Measurements from ENCODE around the gene SCAPER.

The SCAPER gene

DNA sequence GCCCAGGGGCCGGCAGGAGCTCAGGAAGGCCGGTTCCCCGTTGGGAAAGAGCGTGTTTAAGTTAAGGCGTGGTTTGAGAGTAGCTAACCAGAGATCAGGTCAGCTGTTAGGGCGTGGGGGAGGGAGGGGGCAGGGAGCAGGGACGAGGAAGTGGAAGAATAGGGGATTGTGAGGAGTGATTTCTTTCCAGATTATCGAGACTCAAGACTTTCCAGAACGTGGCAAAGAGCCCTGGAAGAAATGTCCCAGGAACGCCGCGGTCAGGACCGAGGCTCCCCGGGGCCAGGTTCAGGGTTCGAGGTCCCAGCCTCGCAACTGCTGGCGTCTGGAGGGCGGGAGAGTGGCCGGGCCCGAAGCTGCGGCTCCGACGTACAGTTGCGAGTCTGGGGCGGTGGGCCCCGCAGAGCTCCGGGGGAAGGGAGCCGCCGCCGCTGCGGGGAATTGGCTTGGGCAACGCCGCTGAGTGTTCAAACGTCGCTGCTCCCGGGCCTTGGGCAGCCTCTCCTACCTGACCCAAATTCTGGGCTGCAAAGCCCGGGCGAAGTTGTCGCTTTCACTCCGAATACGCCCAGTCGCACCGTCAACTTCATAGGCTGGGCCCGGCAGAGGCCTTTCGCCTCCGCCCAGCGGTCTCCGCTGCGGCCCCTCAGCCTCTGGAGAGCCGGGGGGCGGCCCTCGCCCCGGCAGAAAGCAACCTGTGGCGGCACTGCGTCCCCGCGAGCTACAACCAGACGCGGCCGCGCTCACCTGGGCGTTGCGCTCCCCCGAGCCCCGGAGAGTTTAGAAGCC lies 559.1 kb downstream of the SCAPER start:
- no peak for DNase-seq

DNA sequence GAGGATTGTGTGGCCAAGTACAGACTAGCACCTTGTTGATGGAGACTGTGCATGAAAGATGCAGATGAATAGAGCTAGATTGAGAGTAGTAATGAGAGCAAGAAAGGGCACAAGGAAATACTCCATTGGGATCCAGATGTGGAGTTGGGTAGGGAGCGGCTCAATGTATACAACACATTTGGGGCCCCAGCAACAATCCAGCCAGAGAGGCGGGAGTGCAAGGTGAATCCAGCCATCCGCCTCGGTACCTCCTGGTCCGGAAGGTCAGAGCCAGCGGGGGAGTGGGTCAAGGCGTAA lies 559.6 kb downstream of the SCAPER start:
- DNase-seq = no peak

DNA sequence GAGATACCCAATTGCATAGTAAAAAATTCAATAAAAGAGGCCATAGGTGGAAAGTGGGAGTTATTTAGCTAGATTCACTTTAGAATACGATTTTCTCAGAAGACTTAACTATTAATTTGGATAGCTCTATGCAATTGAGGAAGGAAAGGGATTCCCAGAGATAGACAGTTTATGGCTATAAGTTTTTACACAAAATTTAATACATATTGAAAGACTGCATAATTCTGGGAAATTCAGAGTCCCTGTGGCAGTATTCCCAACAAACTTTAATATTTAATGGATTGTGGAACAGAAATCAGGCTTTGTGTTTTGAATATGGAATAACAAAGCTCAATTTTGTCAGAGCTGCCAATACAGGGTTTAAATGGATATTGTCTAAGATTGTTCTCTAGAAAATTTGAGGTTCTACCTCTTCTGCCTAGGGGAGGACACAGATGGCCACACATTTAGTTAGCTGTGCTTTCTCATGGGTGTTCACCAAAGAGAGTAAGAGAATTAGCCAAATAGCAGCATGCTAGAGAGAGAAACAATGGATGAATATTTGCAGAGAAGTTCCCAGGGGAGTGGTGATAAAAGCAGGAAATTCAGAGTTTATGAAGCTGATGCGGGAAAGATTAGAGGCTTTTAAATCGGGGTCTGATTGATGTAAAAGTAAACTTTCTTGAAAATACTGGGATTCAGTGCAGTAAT lies 560.1 kb downstream of the SCAPER start:
- no peak for DNase-seq

DNA sequence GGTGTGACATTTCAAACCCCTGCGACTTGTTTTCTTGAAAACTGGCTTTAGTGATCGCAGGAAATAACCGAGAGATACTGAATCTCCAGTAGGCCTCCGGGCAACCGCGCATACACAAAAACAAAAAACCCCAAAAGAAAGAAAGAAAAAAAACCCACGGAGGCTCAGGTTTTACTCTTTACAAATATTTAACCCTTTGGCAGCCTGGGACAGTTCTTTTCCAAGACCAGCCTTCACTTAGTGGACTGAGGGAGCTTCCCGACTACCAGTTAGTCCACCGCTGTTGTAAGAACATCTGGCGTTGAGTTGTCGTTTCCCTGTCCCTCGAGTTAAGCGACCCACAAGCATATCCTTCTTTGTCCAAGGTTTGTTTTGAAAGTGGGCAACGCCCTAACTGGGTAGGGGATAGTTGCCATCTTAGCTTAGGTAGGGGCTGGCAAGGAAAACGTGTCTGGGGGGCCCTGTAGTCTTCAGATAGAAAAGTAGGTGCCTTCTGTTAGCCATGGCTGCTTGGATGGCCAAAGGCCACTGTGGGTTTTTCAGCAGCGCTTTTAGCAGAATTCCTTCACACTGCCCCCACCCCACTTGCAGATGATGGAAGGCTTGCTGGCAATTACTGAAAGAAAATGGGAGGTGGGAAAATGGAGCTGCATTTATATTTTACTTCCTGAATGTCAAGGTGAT lies 561.7 kb downstream of the SCAPER start:
- DNase-seq = no peak

DNA sequence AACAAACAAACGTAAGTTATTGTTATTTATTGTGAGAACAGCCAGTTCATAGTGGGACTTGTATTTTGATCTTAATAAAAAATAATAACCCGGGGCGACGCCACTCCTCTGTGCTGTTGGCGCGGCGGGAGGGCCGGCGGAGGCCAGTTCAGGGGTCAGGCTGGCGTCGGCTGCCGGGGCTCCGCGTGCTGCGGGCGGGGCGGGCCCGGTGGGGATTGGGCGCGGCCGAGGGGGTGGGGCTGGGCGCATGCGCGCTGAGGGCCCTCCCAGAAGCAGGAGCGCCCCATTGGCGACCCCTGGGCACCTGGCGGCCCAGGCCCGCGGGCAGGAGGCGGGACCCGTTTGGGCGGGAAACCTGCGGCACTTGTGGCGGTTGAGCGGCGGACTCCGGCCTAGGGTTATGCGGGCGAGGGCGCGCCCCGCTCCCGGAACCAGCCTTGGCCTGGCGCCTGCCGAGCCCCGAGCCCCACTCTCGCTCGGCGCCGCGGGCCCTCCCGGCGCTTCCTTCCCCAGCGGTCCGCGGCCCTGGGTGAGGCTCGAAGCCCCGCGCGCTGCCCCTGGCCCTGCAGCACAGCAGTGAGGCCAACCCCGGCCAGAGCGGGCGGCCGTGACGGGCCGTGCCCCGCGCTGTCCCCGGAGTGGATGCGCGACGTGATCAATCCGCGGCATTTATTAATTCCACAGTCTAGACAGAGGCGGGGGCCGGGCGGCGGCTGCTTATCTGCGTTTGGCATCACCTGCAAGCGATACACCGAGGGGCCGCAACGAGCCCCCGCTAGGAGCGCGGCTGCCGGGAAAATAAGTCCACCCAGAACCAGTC lies 562.5 kb downstream of the SCAPER start:
- DNase-seq = no peak

DNA sequence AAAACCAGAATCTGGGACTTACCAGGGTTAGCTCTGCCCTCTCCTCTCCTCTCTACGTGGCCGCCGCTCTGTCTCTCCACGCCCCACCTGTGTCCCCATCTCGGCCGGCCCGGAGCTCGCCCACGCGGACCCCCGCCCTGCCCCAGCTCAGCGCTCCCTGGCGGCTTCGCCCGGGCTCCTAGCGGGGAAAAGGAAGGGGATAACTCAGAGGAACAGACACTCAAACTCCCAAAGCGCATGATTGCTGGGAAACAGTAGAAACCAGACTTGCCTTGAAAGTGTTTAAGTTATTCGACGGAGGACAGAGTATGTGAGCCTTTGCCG lies 563.1 kb downstream of the SCAPER start:
- DNase-seq = no peak

DNA sequence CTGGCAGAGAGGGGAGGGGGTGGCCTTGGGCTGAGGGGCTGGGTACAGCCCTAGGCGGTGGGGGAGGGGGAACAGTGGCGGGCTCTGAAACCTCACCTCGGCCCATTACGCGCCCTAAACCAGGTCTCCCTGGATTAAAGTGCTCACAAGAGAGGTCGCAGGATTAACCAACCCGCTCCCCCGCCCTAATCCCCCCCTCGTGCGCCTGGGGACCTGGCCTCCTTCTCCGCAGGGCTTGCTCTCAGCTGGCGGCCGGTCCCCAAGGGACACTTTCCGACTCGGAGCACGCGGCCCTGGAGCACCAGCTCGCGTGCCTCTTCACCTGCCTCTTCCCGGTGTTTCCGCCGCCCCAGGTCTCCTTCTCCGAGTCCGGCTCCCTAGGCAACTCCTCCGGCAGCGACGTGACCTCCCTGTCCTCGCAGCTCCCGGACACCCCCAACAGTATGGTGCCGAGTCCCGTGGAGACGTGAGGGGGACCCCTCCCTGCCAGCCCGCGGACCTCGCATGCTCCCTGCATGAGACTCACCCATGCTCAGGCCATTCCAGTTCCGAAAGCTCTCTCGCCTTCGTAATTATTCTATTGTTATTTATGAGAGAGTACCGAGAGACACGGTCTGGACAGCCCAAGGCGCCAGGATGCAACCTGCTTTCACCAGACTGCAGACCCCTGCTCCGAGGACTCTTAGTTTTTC lies 563.6 kb downstream of the SCAPER start:
- DNase-seq = no peak

DNA sequence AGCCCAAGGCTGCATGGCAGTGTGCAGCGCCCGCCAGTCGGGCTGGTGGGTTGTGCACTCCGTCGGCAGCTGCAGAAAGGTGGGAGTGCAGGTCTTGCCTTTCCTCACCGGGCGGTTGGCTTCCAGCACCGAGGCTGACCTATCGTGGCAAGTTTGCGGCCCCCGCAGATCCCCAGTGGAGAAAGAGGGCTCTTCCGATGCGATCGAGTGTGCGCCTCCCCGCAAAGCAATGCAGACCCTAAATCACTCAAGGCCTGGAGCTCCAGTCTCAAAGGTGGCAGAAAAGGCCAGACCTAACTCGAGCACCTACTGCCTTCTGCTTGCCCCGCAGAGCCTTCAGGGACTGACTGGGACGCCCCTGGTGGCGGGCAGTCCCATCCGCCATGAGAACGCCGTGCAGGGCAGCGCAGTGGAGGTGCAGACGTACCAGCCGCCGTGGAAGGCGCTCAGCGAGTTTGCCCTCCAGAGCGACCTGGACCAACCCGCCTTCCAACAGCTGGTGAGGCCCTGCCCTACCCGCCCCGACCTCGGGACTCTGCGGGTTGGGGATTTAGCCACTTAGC lies 564.3 kb downstream of the SCAPER start:
- DNase-seq = peak; percentile 21

DNA sequence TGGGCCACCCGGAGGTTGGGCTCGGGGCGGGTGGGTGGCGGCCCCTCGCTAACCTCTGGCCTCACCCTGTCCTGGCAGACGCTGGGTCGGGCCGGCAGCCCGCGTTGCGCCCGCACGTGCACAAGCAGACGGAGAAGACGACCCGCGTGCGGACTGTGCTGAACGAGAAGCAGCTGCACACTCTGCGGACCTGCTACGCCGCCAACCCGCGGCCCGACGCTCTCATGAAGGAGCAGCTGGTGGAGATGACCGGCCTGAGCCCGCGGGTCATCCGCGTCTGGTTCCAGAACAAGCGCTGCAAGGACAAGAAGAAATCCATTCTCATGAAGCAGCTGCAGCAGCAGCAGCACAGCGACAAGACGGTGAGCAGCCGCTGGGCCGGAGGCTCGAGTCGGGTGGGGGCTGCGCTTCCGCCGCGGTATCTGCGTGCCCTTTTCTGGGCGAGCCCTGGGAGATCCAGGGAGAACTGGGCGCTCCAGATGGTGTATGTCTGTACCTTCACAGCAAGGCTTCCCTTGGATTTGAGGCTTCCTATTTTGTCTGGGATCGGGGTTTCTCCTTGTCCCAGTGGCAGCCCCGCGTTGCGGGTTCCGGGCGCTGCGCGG lies 564.8 kb downstream of the SCAPER start:
- DNase-seq = no peak

DNA sequence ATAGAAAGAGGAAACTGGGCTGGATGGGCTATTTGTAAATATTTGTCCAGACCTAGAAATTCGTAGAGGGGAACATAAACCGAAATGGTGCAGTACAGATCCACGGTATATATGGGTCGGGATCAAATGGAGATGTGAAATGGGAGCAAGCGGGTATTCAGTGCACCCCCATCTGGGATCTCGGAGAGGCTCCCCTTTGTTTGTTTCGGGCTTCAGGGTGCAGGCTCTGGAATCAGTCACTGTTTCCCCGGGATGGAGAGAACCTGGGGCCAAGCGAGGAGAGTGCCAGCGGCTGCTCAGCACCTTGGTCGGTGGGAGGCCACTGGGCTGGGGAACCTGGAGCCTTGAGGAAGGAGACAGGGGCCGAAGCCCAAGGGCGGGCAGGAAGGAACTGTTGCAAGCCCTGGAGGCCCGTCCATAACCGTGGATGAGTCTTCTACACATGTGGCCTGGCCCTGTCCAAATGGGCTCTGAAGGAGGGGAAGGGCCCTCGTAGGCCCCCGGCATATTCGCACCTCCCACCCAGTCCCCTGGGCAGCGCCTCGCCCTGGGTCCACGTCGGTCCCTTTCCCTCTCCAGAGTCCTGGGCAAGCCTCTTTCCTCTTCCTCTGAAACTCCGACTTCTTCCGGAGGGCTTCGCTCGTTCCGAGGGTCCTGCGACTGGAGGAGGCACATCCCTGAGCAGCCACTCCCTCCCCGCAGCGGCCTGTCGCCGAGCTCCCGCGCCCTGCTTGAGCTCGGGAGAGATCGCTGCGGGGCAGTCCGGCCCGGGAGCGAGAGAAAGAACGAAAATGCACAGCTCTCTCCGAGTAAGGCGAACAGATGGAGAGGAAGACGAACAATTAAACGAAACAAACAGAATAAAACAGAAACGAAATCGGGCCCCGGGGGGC lies 565.6 kb downstream of the SCAPER start:
- DNase-seq = no peak

DNA sequence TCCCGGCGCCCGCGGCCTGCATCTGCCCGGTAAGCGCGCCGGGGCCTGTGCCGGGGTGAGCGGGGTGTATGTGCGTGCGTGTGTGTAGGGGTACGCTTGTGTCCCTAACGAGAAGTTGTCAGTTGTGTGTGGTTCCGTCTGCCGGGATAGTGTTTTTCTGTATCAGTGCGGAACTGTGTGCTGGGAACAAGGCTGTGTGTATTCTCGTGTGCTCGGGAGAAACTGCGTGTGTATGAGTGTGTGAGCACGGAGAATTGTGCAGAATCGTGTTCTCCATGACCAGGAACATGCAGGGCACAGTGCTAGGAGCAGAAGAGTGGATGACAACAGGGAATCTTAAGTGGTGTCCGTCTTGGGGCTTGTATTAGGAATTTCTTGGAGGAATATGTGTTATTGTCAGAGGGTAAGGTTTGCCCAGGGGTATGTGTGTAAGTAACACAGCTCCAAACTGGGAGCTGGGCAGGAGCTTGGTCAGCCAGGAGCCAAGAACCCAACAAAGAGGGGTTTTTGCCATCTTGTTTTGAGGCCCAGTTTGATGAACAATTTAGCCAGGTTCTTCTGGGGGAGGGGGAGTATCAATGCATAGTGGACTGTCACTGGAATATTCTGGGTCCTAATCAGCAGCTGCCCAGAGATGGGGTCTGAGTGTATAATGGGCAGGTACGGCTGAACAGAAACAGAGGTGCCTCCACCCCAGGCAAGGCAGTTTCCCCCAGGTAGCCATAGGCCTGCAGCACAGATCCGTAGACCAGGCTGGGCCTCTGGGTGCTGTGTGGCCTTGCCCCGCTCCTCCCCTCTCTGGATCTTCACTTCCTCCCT lies 566.4 kb downstream of the SCAPER start:
- DNase-seq = no peak

DNA sequence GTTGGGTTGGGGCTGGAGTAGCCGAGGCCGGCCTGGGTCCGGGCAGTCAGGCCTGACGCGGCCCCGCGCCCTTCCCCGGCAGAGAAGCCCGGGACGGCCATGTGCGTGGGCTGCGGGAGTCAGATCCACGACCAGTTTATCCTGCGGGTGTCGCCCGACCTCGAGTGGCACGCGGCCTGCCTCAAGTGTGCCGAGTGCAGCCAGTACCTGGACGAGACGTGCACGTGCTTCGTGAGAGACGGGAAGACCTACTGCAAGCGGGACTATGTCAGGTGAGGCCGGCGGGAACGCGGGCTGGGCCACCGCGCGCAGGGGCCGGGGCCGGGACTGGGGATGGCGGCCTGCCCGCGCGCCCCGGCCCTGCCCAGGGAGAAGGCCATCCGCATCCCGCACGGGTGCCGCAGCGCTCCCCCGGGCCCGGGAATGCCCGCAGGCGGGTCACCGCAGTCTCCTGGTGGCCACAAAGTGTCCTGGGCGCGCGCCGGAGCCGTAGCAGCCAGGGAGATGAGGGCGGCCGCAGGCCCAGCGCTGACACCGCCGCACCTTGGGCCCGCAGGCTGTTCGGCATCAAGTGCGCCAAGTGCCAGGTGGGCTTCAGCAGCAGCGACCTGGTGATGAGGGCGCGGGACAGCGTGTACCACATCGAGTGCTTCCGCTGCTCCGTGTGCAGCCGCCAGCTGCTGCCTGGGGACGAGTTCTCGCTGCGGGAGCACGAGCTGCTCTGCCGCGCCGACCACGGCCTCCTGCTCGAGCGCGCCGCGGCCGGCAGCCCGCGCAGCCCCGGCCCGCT lies 567.2 kb downstream of the SCAPER start:
- no peak for DNase-seq

DNA sequence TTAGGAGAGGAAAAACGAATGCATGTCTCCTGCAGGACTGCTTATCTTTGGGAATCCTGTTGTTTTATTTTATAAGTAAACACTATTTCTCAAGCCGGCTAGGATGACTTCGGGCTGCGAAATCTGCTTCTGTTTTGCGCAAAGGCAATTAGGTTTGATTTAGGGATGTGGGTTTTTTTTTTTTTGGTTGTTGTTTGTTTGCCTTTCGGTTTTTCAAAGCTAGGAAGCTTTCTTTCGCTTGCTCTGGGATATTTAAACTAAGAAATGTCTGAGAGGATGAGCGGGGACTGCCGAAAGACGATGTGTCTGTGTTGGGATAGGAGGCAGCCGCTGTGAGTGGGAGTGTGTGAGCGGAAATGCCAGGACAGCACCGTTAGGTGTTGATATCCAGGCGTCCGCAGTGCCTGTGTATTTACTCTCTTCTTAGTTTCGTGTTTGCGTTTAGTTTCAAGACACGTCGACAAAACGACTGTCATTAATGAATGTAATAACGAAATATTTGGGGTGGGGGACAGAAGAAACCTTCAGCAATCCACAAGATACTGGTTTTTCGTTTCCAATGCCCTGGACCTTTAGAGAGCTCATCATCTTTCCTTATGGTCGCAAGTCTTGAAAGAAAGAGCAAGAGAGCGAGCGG lies 568.0 kb downstream of the SCAPER start:
- DNase-seq = no peak

DNA sequence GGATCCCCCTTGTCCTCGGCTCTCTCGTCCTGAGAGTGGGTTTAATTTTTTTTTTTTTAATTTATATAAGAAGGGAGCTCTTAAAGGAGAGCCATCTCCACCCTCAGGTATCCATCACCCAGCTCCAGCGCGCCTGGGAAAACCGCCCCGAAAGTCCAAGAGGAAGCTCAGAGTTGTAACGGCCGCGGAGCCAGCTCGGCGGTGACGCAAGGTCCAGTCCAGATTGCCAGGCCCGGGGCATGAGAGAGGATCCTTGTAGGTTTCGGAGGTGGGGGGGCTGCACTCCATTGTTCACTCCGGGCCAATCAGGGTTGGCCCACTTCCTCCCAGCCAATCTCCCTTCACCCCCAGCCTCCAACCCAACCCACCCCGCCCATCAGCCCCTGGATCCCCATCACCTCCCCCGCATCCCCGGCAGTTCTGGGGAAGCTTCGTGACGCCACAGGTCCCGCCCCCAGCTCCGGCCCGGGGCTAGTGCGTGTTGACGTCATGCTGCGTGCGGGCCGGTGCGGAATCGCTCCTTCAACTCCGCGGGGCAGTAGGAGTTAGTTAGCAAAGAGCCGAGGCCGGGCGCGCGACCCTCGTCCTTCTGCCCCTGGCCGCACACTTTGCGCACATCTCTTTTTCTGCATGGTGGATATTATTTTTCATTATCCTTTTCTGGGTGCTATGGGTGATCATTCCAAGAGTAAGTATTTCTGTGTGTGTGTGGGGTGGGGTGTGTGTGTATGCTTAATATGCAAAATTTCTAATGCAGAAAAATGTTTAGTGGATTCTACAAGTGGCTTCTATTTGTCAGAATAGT lies 568.7 kb downstream of the SCAPER start, which contains the start of gene ISL2:
ISL2 (plus strand) TSS at position 520 of the 805 bp plus-strand sequence; CDS start at position 631, 111 bp downstream.
- DNase-seq = no peak

DNA sequence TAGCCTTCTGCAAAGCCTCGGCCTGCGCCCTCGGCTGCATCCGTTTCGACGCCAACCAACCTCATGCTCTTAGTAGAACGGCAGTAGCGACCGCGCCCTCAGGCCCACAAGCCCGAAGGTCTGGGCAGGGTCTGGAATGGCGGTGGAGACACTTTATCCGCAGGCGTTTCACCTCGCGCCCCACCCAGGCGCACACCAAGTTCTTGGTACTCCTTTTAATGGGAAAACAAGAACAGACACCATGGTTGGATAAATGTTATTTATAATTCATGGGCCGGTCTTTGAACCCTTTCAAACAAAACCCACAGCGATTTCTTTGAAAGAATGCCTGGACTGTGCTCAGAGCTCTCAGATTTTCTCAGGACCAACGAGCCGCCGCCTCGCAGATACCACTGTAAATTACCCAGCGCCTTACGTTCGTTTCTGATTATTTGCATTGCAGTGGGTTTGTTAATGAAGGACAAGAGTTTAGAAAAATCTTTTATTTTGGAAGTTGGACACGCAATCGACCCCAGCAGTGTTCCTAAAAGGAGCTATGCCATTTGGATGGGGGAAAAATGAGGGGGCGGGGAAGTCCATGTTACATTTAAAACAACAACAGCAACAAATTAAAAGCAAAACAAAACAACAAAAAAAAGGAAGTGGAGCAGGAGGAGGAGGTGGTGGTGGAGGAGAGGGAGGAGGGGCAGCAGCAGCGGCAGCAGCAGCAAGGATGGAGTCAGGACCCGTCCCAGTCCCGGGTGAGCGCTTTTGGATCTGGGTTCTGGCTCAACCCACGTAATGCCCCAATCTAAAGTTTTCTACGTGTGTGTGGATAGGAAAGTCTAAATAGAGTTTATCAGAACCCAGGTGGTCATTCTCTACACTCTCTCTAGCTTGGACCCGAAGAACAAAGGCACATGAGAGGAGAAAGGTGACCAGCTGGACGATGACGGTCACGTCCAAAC lies 569.6 kb downstream of the SCAPER start:
- no peak for DNase-seq
